ENCODE measurements around the gene STXBP2. TPM values are rescaled to one million over a fixed set of nuclear protein-coding genes. Genes with fewer than 3 reads are reported as not detected.
"Not testable (repeated sequence)": the region's sequence is repeated elsewhere in the genome, so short reads cannot be mapped to it uniquely, and the experiment has no call there.

Gene STXBP2
- total RNA-seq, 2 donors from 2014 or later: 83.1 to 128 TPM

DNA sequence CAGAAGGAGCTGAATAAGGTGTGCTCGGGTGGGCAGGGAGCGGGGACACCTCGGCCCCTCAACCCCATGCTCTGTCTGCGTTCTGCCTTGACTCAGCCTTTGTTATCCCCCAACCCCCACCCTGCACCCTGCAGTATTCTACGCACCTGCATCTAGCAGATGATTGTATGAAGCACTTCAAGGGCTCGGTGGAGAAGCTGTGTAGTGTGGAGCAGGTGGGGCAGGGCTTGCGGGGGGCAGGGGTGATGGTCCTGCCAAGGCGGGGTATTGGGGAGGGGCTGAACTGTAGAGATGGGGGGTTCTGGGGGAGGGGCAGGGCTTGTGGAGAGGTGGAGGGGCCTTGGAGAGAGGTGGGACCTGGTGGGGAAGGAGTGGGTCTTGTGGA lies 6.1 kb downstream of the STXBP2 start:
- no peak for DNase-seq (ENCODE audit: low spot score)
- no peaks in the 10 kb centered on the region for H3K27me3 ChIP-seq (replicated peaks; ENCODE audit: insufficient read depth)
- no peak overlapping the region for H3K27ac ChIP-seq
- TF ChIP-seq CTCF (IDR thresholded peaks at IDR 0.05) (no peak), POLR2A (IDR thresholded peaks at IDR 0.05) (no peak), POLR2AphosphoS5 (IDR thresholded peaks at IDR 0.05) (no peak)
- intact Hi-C loops (cut with DNase I): no loop called here
- no peak overlapping the region for H3K4me3 ChIP-seq
- H3K36me3 ChIP-seq: no peaks in the 10 kb centered on the region
- H3K9me3 ChIP-seq: no peaks in the 10 kb centered on the region
- no peaks in the 10 kb centered on the region for H3K4me1 ChIP-seq (replicated peaks)
- 91% methylated on average over 8 of the region's 8 CpGs for WGBS

GRCh38 chr19:7643629-7644549 lies 7.0 kb downstream of the STXBP2 start:
- H3K36me3 ChIP-seq; H3K27me3 ChIP-seq (replicated peaks; ENCODE audit: insufficient read depth); H3K4me1 ChIP-seq (replicated peaks); intact Hi-C loops (cut with DNase I); H3K4me3 ChIP-seq; H3K27ac ChIP-seq; H3K9me3 ChIP-seq; DNase-seq (ENCODE audit: low spot score): not testable (repeated sequence)
- WGBS: 64% methylated on average over 10 of the region's 10 CpGs

- H3K4me1 ChIP-seq (replicated peaks): no peaks in the 10 kb centered on the region
- no peaks in the 10 kb centered on the region for H3K36me3 ChIP-seq
- no peak for DNase-seq (ENCODE audit: low spot score)
- H3K9me3 ChIP-seq: no peaks in the 10 kb centered on the region
- H3K27me3 ChIP-seq (replicated peaks; ENCODE audit: insufficient read depth): no peaks in the 10 kb centered on the region
- TF ChIP-seq POLR2AphosphoS5 (IDR thresholded peaks at IDR 0.05) (no peak), CTCF (IDR thresholded peaks at IDR 0.05) (no peak), POLR2A (IDR thresholded peaks at IDR 0.05) (no peak)
- 82% methylated on average over 4 of the region's 20 CpGs for WGBS
- H3K27ac ChIP-seq: no peak overlapping the region
- H3K4me3 ChIP-seq: no peak overlapping the region
- intact Hi-C loops (cut with DNase I): no loop called here
Measured at GRCh38 chr19:7644550-7644877, 7.6 kb downstream of the STXBP2 start.

GRCh38 chr19:7645163-7645562 lies 8.3 kb downstream of the STXBP2 start:
- H3K36me3 ChIP-seq: no peaks in the 10 kb centered on the region
- H3K4me1 ChIP-seq (replicated peaks): no peaks in the 10 kb centered on the region
- no peak for DNase-seq (ENCODE audit: low spot score)
- no peak for TF ChIP-seq POLR2A (IDR thresholded peaks at IDR 0.05)
- TF ChIP-seq CTCF (IDR thresholded peaks at IDR 0.05): no peak
- TF ChIP-seq POLR2AphosphoS5 (IDR thresholded peaks at IDR 0.05): no peak
- no peaks in the 10 kb centered on the region for H3K9me3 ChIP-seq
- no peak overlapping the region for H3K27ac ChIP-seq
- intact Hi-C loops (cut with DNase I): no loop called here
- 91% methylated on average over 14 of the region's 14 CpGs for WGBS
- no peak overlapping the region for H3K4me3 ChIP-seq
- H3K27me3 ChIP-seq (replicated peaks; ENCODE audit: insufficient read depth): no peaks in the 10 kb centered on the region

DNA sequence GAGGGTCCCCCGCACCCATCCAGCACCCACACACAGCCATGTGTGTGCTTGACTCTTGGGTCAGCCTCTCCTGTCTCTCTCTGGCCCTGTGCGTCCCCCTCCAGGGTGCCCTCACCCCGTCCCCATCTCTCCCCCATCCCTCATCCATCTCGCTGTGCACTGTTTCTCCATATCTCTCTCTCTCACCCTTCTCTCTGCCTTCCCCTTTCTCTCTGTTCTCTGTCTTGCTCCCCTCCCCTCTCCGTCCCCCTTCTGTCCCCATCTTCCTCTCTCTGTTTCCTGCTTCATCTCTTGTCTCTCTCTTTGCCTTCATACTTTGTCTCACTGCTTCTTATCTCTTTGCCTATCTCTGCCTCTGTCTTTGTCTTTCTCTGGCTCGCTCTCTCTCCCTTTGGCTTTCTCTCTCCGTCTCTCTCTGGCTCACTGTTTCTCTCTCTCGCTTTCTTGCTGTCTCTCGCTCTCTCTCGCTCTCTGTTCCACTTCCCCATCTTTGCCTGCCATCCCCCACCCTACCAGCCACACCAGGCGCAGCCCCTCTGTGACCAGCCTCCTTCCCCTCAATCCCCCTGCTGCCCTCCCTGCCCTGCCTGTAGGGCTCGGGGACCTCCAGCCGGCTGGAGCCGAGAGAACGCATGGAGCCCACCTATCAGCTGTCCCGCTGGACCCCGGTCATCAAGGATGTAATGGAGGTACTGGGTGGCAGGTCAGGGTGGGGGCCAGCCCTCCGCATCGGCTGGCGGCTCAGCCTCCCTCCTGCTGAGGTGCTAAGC lies 8.9 kb downstream of the STXBP2 start:
- intact Hi-C loops (cut with DNase I): no loop called here
- no peaks in the 10 kb centered on the region for H3K9me3 ChIP-seq
- no peak overlapping the region for H3K4me3 ChIP-seq
- no peaks in the 10 kb centered on the region for H3K27me3 ChIP-seq (replicated peaks; ENCODE audit: insufficient read depth)
- TF ChIP-seq CTCF (IDR thresholded peaks at IDR 0.05) (no peak), POLR2AphosphoS5 (IDR thresholded peaks at IDR 0.05) (no peak), POLR2A (IDR thresholded peaks at IDR 0.05) (no peak)
- DNase-seq (ENCODE audit: low spot score): no peak
- H3K27ac ChIP-seq: no peak overlapping the region
- no peaks in the 10 kb centered on the region for H3K4me1 ChIP-seq (replicated peaks)
- WGBS: 68% methylated on average over 20 of the region's 20 CpGs
- no peaks in the 10 kb centered on the region for H3K36me3 ChIP-seq

Data from prostate gland (tissue), 2 donors.